ENCODE measurements around the gene FBXW12. TPM values are rescaled to one million over a fixed set of nuclear protein-coding genes. Genes with fewer than 3 reads are reported as not detected.

The FBXW12 gene
- total RNA-seq, 4 donors from 2014 or later, result not detected

- Histone ChIP-seq H3K27ac (no peak overlapping the region), H3K4me3 (no peak overlapping the region), H3K9me3 (no peaks in the 10 kb centered on the region), H3K27me3 (no peaks in the 10 kb centered on the region), H3K4me1 (peaks cover 21 to 64% (median 22%) of the 10 kb centered on the region in 3 donors), H3K36me3 (peaks cover 59 to 99% (median 65%) of the 10 kb centered on the region in 3 donors)
- TF ChIP-seq CTCF (IDR thresholded peaks at IDR 0.05) (no peak), POLR2A (IDR thresholded peaks at IDR 0.05) (no peak)
- intact Hi-C loops (cut with DNase I), result no loop called here
- WGBS, 2 donors, result 79 to 91% methylated on average over 13 of the region's 31 CpGs
- DNase-seq, result no peak
Measured at GRCh38 chr3:48409291-48410201, 37.5 kb downstream of the FBXW12 start.

- H3K36me3 ChIP-seq, result peaks cover 67 to 99% (median 70%) of the 10 kb centered on the region in 3 donors
Measured at GRCh38 chr3:48410205-48411040, 38.4 kb downstream of the FBXW12 start.

GRCh38 chr3:48411041-48411588 is 39.1 kb downstream of the FBXW12 start:
- WGBS, 2 donors, result 83 to 90% methylated on average over 8 of the region's 9 CpGs
- H3K27me3 ChIP-seq, result no peaks in the 10 kb centered on the region

More at GRCh38 chr3:48410205-48411040, 38.4 kb downstream of the FBXW12 start:
- 87 to 100% methylated on average over 1 to 3 of the region's 16 CpGs for WGBS, 2 donors
- intact Hi-C loops (cut with DNase I), result no loop called here
- no peak for TF ChIP-seq CTCF (IDR thresholded peaks at IDR 0.05)
- TF ChIP-seq POLR2A (IDR thresholded peaks at IDR 0.05), result no peak
- no peak for DNase-seq
- Histone ChIP-seq H3K27ac (no peak overlapping the region), H3K4me1 (peaks cover 20 to 64% (median 25%) of the 10 kb centered on the region in 3 donors), H3K9me3 (no peaks in the 10 kb centered on the region), H3K27me3 (no peaks in the 10 kb centered on the region), H3K4me3 (no peak overlapping the region)

GRCh38 chr3:48411606-48412374 is 39.8 kb downstream of the FBXW12 start:
- TF ChIP-seq POLR2A (IDR thresholded peaks at IDR 0.05) (no peak), CTCF (IDR thresholded peaks at IDR 0.05) (no peak)
- no peak for DNase-seq
- Histone ChIP-seq H3K27ac (peak overlapping the region in 2 of 4 donors; percentile 51 to 69), H3K9me3 (no peaks in the 10 kb centered on the region), H3K27me3 (no peaks in the 10 kb centered on the region), H3K4me3 (no peak overlapping the region), H3K4me1 (peaks cover 17 to 56% (median 20%) of the 10 kb centered on the region in 3 donors), H3K36me3 (peaks cover 71 to 99% (median 74%) of the 10 kb centered on the region in 3 donors)
- WGBS, 2 donors, result 89 to 92% methylated on average over 5 of the region's 11 CpGs
- intact Hi-C loops (cut with DNase I), result no loop called here

More at GRCh38 chr3:48411041-48411588, 39.1 kb downstream of the FBXW12 start:
- no peak for DNase-seq
- TF ChIP-seq POLR2A (IDR thresholded peaks at IDR 0.05) (no peak), CTCF (IDR thresholded peaks at IDR 0.05) (no peak)
- Histone ChIP-seq H3K27ac (no peak overlapping the region), H3K4me3 (no peak overlapping the region), H3K4me1 (peaks cover 17 to 62% (median 20%) of the 10 kb centered on the region in 3 donors), H3K36me3 (peaks cover 69 to 99% (median 70%) of the 10 kb centered on the region in 3 donors), H3K9me3 (no peaks in the 10 kb centered on the region)
- intact Hi-C loops (cut with DNase I), result no loop called here
